Activated naive CD8-positive, alpha-beta T cell treated with anti-CD3 and anti-CD28 coated beads, Interleukin-2, amount 50 U/mL, for 16 hours (primary cell): Measurements from ENCODE around the gene PHC3.

Source experiments
- DNase-seq: peaks from one replicate; pipeline ENCODE4 v3.0.0-alpha.2; 2020; ENCODE audit warnings: low read depth, low spot score

The PHC3 gene

DNA sequence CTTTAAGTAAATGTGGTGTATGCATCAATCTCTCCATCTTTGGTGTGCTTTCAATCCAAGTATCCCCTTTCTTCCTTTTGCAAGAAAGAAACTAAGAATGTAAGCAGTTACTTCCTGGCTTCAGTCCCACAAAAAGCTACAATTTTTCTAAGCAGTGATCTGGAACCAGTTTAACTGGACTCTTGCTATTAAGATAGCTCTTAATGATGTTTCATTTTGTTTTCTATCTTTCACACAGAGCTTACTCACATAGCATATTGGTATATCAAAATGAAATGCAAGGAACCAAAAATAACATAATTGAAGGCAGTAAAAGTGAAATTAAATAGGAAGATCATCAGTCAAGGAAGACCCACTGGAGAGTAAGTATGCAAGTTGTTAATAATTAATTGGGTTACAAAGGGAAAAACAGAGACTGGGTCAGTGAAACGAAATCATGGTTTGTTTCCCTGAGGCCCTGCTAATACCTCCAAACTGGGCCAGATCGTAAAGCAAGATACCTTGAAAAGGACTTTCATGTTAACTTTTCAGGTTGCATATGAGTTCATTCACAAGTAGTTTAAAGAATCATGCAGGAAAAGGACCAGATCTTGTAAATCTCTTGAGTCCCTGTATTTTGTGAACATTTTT lies 101.9 kb downstream of the PHC3 start:
- DNase-seq, result no peak

DNA sequence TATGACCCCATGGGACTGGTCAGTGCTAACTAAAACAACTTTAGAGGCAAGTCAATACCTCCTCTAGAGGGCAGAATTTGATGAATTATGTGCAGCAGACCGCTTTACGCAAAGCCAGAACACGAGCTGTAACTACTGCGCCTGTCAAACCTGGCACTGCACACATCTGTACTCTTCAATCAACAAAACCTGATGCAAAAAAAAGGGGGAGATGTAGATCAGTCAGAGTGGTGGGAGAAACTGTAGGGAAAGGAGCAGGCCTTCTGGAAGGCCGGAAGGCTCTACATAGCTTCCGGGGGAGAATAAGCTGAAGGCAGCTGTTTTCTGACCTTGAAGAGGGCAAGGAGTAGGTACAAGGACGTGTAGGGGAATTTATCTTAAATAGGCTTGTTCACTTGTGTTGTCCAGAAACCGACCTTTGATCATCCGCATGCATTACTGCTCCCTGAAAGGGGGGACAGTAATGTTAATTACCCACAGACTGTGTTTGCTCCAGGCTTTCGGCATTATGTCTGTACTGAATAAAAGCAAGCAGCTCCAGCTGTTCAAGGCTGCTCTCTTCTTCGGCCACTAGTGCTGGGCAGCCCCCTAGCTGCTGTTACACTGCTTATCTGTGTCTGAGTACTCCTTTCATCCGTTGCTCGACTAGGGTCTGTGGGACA lies 102.8 kb downstream of the PHC3 start:
- DNase-seq, result no peak

DNA sequence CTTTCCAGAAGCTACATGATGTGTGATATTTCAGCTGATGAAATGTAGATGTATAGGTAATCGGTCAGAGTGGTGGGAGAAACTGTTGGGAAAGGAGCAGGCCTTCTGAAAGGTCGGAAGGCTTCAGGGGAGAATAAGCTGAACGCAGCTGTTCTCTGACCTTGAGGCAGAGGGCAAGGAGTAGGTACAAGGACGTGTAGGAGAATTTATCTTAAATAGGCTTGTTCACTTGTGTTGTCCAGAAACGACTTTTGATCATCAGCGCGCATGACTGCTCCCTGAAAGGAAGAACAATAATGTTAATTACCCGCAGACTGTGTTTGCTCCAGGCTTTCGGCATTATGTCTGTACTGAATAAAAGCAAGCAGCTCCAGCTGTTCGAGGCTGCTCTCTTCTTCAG lies 104.2 kb downstream of the PHC3 start:
- DNase-seq, result no peak

DNA sequence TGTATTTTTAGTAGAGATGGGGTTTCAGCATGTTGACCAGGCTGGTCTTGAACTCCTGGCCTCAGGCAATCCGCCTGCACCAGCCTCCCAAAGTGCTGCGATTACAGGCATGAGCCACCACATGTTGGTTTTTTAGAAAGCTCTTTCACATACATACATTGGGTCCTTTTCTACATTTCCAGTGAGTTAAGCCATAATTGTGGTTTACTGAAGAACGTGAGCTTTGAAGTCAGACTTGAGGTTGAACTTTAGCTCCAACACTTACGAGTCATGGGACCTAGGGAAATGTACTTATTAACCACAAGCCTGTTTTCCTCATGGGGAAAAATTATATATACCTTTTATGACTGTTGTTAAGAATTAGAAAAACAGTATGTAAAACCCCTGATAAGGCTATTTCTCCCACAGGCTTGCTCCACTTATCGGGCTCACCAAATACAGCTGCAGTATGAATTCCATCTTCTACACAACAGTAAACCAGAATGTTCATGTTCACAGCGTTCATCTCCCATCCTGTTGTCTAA lies 104.8 kb downstream of the PHC3 start:
- no peak for DNase-seq

DNA sequence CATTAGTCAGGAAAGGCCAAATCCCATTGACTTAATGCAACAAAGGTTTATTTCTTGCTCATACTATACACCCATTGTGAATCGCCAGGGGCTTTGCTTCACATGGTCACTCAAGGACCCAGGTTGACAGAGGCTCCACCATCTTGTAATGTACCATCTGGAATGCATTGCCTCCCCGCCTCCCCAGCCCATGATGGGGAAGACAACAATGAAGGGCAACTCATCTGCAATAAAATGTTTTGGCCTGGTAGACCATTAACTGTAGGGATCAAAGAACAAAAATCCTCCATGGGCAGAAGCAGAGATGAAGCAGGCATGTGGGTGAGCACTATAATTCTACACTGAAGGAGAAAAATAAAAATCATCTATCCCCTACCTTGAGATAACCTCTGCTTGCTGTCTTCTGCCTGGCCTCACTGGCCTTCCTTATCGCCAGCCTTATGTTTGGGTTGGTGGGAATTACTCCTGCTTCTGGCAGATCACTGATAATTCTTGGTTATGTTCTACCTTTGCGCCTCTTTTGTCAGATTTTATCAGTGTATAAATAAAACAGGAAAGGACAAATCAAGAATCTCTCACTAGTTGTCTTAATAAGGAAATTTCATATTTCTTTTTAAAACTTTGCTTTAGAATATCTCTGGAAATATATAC lies 106.0 kb downstream of the PHC3 start:
- DNase-seq, result no peak

DNA sequence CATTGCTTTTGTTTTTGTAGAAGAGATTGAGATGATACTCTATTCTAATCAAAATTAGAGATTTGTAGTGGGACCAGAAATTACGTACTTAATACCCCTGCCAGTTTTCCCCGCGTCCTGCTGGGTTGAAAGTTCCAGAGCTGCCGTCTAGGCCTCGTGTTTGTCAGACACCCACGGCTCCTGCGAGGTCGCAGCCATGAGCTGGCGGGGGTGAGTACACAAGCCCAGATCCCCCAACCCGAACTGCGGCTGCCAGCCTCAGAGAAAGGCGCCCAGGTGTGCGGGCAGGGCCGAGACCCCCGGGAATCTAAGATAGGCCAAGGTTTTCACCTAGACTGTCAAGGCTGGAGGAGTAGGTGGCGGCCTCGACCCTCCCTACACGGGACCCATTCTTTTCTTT lies 117.4 kb downstream of the PHC3 start:
- no peak for DNase-seq

DNA sequence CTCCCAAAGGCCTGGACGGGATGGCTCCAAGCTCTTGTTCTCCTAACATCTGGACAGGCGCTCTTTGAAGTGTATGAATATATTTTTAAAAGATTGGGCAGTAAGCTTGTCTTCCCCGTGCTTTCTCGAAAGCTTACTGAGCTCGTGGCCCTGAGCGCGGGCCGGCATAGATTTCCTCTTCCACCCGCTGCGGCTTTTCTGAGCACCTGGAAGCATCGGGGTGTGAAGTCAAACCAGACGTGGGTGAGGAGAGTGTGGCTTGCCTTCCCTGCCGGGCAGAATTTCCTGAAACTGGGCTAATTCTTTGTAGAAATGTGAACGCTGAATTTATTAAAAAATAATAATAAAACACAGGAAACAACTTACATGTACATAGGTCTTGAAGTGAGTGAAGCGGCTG lies 117.8 kb downstream of the PHC3 start:
- DNase-seq, result no peak

DNA sequence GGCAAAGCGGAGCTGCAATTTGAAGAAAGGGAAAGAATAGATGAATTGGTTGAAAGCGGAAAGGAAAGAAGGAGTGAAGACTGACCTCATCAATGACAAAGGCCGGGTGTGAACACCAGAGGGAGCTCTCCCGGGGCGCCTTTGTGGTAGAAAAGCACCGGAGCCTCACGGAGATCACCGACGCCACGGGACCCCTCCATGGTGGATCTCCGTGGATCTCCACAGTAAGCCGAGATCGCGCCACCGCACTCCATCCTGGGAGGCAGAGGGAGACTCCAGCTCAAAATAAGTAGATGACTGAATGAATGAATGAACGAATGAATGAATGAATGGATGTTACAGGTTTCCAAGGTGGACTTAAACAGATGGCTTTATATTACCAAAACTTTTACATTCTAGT lies 118.8 kb downstream of the PHC3 start:
- no peak for DNase-seq

DNA sequence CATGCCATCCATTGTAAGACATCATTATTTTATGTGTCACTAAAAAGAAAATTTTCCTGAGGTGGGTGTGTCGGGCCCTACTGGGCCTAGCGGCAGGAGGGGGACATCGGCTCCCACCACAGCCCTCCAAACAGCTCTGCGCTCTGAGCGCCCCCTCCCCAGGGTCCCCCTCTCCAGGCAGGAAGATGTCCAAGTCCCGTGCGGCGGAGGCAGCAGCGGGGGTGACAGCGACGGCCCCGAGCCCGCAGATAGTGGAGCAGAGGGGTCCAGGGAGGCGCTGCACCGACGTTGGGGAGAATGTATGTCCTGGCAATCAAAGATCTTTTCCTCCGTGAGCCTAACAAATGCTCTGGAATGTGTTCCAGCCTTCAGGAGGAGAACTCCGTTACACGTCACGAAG lies 119.5 kb downstream of the PHC3 start:
- no peak for DNase-seq

DNA sequence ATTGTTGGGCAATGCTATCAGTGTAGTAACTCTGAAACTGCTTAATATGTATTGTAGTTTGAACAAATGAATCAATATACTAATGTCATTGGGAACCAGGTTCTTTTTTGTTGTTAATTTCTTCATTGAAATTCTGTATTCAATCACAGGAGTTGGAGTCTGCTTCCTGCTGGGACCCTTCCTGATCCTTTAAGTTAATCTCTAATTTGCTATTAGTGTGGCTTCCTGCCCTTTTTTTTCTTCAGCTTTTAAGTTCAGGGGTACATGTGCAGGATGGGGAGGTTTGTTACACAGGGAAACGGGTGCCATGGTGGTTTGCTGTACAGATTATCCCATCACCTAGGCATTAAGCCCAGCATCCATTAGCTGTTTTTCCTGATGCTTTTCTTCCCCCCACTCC lies 122.1 kb downstream of the PHC3 start:
- DNase-seq, result no peak

DNA sequence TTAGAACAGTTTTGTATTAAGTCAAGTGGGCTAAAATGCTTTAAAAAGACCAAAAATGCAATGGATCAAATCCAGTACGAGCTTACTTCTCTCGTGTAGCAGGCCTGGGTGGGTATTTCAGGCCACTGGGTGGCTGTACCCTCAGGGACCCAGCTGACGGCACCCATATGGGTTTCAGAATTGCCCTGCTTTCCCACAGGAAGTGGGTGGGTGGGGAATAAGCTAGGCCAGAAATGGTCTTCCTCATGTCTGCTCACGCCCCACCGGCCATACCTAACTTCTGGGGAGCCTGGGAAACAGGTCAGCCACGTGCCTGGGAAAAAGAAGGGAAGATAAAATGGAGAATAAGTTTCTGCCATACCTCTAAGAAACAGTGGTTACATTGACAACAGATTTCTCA lies 123.4 kb downstream of the PHC3 start:
- no peak for DNase-seq

DNA sequence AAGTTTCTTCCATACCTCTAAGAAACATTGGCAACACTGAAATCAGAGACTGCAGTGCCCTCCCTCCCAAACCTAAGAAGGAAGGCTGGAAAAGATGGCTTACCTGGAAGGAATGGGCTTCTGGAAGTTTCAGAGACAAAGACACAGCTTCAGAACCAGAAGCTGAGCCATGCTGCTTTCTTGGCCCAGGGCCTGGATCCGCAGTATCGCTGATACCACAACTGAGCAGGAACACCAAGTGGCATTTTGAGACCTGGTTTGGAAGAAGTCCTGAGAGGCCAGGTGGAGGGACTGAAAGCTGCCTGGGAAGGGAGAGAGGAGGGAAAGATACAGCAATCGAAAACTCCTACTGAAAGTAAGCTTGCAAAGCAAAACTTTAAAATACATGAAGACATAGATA lies 124.0 kb downstream of the PHC3 start:
- DNase-seq, result no peak

DNA sequence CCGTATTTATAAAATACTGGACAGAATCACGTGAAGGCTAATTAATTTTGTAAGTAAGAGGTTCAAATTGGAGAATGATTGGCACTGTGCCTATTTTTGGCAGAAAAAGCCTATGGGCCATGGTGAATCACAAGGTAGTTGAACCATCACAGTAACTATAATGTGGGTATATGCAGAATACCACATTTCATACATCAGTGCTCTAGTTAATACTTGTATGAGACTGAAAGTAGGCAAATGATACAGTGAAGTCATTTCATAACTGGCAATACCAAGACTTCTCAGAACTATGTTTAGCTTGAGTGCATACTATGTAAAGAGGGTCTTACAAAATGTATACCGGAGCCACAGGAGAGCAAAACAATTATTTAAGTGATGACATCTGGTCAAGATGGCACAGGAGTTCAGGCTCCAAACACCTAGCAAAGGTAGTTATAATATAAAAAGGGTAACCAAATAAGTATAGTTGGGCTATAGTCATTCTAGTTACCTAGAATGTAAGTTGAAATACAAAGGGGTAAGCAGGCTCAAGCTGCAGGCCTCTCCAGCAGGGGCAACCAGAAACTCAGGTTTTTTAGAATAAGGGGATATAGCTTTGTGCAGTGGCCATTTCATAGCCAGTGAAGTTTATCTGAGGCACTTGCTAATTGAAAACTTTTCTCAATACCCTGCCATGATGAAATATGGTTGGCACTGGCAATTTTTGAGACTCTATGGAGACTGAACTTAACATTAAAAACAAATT lies 124.7 kb downstream of the PHC3 start:
- no peak for DNase-seq

DNA sequence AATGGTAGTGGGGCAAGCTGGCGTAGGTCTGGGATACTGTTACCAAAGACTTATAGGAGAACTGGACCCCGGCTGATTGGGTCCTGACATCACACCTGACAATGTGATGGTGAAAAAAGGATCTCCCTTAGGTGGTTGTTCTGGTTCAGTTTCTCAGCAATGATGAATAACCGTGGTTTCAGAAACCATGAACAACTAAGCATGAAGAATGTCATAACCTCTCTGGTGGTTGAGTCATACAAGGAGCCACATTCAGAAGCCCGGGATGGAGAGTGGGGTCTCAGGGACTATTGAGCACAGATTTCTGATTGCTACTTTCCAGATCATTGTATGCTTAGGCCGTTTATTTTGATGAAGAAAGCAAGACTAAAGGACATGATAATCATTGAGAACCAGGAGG lies 126.3 kb downstream of the PHC3 start:
- no peak for DNase-seq

DNA sequence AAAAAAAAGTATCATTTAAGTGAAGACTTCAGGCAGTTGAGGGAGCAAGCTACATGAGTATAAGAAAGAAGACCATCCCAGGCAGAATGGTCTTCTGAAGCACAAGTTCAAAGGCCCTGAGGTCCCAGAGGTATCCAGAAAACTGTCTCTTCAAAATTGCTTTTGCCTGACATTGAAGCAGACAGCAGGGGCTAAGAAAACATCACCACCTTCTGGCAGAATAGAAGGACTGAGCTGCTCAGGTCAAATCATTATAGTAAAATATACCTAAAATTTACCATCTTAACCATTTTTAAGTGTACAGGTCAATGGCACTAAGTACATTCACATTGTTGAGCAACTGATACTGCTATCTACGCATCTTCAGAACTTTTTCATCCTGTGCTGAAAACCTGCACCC lies 127.3 kb downstream of the PHC3 start:
- no peak for DNase-seq

DNA sequence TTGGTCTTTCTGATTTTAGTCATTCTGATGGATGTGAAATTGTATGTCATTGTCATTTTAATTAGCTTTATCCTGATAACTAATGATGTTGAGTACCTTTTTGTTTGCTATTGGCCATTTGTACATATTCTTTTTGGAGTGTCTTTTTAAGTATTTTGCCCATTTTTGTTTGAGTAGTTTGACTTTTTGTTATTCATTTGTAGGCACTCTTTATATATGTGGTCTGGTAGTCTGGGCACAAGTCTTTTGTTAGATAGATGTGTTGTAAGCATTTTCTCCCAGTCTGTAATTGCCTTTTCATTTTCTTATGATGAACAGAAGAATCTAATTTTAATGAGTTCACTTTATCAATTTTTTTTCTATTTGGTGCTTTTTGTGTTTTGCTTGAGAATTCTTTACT lies 129.1 kb downstream of the PHC3 start:
- DNase-seq, result no peak

DNA sequence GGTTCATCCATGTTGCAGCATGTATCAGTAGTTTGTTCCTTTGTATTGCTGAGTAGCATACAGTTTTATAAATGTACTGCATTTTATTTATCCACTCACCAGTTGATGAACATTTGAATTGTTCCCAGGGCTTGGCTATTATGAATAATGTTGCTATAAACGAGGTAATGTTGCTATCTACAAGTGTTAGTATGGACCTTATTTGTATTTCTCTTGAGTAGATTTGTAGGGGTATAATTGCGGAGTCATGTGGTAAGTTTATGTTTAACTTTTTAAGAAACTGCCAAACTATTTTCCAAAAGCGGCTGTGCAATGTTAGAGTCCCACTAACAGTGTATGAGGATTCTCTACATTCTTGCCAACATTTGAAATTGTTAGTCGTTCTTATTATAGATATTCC lies 130.8 kb downstream of the PHC3 start:
- no peak for DNase-seq

DNA sequence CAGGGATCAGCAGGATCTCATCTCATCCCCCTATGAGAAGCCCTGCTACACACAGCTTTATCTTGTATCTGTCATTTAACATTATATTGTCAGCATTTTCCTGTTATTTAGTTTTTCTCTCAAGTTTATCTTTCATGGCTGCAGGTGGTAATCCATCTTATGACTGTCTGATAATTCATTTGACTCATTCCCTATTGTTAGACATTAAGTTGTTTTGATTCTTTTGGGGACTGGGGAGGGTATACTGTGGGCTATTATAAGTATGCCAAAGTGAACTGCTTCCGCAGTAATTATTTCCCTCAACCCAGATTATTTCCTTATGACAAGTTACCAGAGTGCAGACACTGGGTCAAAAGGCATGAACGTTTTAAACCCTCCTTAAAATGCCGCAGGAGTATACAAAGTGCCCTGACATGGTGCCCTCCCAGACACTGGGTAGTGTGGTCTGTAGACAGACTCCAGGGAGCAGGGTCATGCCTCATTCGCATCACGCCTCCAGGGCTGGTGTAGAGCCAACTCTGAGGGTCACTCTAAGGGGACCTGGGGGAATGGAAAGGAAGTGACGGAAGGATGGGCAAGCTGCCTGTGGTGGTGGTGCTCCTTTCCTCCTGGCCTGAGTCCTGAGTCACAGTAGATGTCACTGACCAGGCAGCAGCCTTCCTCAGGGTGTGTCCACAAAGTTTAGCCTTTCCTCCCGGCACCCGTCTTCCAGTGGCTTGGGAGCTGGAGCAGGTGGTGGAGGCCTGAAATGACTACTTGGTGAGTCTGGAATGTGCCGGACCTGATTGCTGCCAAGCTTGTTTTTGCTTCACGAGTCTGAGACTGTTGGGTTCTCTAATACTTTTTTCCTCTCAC lies 132.2 kb downstream of the PHC3 start:
- no peak for DNase-seq

DNA sequence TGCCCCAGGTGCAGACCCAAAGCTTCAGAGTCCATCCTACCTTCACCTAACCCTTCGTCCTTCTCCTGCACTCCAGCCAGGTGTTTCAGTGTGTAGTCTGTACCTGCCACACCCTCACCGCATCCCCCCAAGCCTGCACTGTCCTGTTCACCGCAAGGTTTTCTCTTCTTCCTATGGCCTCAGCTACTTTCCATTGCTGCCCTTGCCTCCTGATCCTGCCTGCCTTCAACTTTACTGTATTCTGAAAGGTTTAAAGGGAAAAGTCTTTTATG lies 134.5 kb downstream of the PHC3 start:
- DNase-seq, result no peak

DNA sequence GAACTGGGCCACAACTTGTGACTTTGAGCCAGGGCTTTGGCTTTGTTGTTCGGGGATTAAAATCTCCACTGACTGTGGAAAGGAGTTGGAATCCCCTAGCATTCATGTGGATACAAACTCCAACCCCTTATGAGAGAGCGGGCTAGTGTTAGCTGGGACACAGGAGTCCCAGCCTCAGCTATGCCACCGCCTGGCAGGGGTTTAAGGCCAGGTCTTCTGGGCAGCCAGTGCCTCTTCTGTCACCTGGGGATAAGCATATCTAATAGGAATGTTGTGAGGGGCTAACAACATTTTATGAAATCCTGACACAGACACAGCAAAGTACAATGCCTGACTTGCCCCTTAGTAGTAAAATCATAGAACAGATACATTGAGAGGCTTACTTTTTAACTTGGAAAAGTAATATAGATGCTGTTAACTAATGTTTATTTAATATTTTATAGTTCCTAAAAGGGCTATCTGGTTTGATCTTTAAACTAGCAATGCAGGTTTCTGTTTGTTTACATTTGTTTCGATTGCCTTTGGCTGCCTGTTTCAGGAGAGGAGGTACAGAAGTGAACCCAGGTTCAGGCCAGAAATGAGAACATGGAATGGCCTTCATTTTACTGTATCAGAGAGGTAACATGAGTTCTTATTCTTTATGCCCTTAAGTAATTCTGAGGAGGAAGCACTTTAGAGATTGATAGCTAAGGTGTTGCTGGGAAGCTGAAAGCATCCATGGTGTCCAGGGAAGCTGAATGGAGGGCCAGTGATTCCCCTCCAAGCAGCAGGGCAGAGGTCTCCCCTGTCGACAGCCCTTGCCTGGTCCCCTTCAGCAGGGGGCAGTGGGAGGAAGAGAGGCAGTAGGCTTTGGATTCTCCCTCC lies 135.0 kb downstream of the PHC3 start:
- no peak for DNase-seq

DNA sequence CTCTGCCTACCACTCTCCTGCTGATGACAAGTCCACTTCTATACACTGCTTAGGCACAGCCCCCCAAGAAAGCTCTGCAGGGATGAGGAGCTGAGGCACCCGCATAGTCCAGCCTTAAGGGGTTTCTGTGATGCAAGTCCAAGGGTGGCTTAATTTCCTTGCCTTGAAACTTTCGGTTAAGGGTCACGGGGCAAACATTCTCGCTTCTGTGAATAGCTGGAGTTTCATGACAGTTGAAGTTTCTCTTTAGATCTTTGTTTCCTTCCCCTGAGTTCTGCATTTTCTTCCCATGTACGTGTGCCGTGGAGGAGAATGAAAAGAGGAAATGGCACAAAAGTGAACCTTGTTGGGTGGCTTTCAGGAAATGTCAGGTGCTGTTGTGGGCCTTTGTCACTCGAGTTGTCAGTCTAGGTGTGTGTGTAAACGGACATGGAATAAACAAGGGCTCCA lies 136.7 kb downstream of the PHC3 start:
- no peak for DNase-seq
